ENCODE measurements around the gene FEM1C. TPM values are rescaled to one million over a fixed set of nuclear protein-coding genes. Genes with fewer than 3 reads are reported as not detected.

Gene FEM1C
- total RNA-seq, 2 donors from 2014 or later: 4.9 to 11.9 TPM

GRCh38 chr5:115472271-115473025 lies 72.1 kb downstream of the FEM1C start:
- no peak overlapping the region for H3K27ac ChIP-seq
- DNase-seq (no peak), ATAC-seq (no peak)
- H3K36me3 ChIP-seq (replicated peaks in 1 of 2; ENCODE audit: insufficient read depth in 1 of 2, low read depth in 2 of 2): no peaks in the 10 kb centered on the region
- WGBS, 2 donors: 62% methylated on average over 6 of the region's 6 CpGs
- peaks cover 2% of the 10 kb centered on the region for H3K4me1 ChIP-seq
- intact Hi-C loops (cut with DNase I): no loop called here
- H3K4me3 ChIP-seq: no peak overlapping the region
- H3K9me3 ChIP-seq: no peaks in the 10 kb centered on the region
- no peak for TF ChIP-seq CTCF (IDR thresholded peaks at IDR 0.05)
- no peak for TF ChIP-seq POLR2A (IDR thresholded peaks at IDR 0.05)
- no peaks in the 10 kb centered on the region for H3K27me3 ChIP-seq

- TF ChIP-seq POLR2A (IDR thresholded peaks at IDR 0.05) (no peak), CTCF (IDR thresholded peaks at IDR 0.05) (no peak)
- intact Hi-C loops (cut with DNase I): no loop called here
- no peaks in the 10 kb centered on the region for H3K9me3 ChIP-seq
- H3K4me1 ChIP-seq: peaks cover 4% of the 10 kb centered on the region
- DNase-seq (no peak), ATAC-seq (no peak)
- H3K4me3 ChIP-seq: no peak overlapping the region
- H3K27me3 ChIP-seq: no peaks in the 10 kb centered on the region
- WGBS, 2 donors: 91 to 93% methylated on average over 6 of the region's 6 CpGs
- H3K36me3 ChIP-seq (replicated peaks in 1 of 2; ENCODE audit: insufficient read depth in 1 of 2, low read depth in 2 of 2): no peaks in the 10 kb centered on the region
- no peak overlapping the region for H3K27ac ChIP-seq
These were observed 73.1 kb downstream of the FEM1C start for GRCh38 chr5:115471345-115472063.

- intact Hi-C loops (cut with DNase I): no loop called here
- Histone ChIP-seq H3K4me1 (peaks cover 4% of the 10 kb centered on the region), H3K27ac (no peak overlapping the region), H3K4me3 (no peak overlapping the region), H3K36me3 (replicated peaks in 1 of 2; ENCODE audit: insufficient read depth in 1 of 2, low read depth in 2 of 2) (no peaks in the 10 kb centered on the region), H3K27me3 (no peaks in the 10 kb centered on the region), H3K9me3 (no peaks in the 10 kb centered on the region)
- DNase-seq (no peak), ATAC-seq (no peak)
- 95 to 100% methylated on average over 1 of the region's 1 CpG for WGBS, 2 donors
- TF ChIP-seq POLR2A (IDR thresholded peaks at IDR 0.05): no peak
These were observed 73.7 kb downstream of the FEM1C start for GRCh38 chr5:115470921-115471320.

Small RNA genes within 50 kb of the gene (small RNA-seq; reads per million reads assigned to genes)
- gene AC008628.1 (not detected), gene AC008628.2 (not detected)

Other genes starting within 250 kb of the FEM1C start
- gene CCDC112, start 248.1 kb downstream of the FEM1C start, total RNA-seq: 10 to 100 TPM; 10.1 to 20.1 TPM
- 1 to 10 TPM in 1 of 2 donors, under 1 TPM in 1; 0.52 to 1.6 TPM for gene TICAM2, start 57.7 kb upstream of the FEM1C start, total RNA-seq
- 10 to 100 TPM; 40.5 to 51.4 TPM for gene TMED7, start 81.3 kb upstream of the FEM1C start, total RNA-seq